Endothelial cell of umbilical vein (primary cell): ENCODE results near the gene ADGRB2. TPM values are rescaled to one million over a fixed set of nuclear protein-coding genes. Genes with fewer than 3 reads are reported as not detected.

Experiments used
- BruUV-seq: library from RNA; stranded (reverse); fragments of 400-500 nt; replicated peaks from 2 replicates; lab custom pipeline; 2021; lab: Mats Ljungman, UMichigan
- CTCF ChIA-PET: fragments of 300-600, 350-600 bp; sonication (Branson Sonifier 250); formaldehyde crosslinking; loops from one replicate; lab custom pipeline; 2021; ENCODE audit warnings: antibody characterized with exemption, inconsistent platforms; lab: Charles Lee
- POLR2A ChIA-PET: fragments of 300-600, 350-600 bp; sonication (Branson Sonifier 250); formaldehyde crosslinking; loops from one replicate; lab custom pipeline; 2021; ENCODE audit warnings: antibody characterized with exemption, inconsistent platforms; lab: Charles Lee
- DNase-seq: peaks from one replicate; pipeline ENCODE4 v3.0.0-alpha.2; 2011; ENCODE audit warnings: low read depth, low spot score
- FAIRE-seq: peaks from 2 replicates; lab custom pipeline; 2011; peaks lifted over from hg19 to GRCh38; lab: Jason Lieb, UNC
- H2AFZ ChIP-seq: 2 replicates; pipeline ENCODE4 v1.6.0; 2012; ENCODE audit warnings: low read depth, low read length, control low read depth, inconsistent platforms
- H3K27ac ChIP-seq: 2 replicates; pipeline ENCODE4 v1.5.1; 2011; ENCODE audit warnings: low read depth, mild to moderate bottlenecking, control low read depth, low read length, moderate library complexity; ENCODE audit not compliant: insufficient read depth
- H3K27me3 ChIP-seq, 2 experiments: 2 replicates each; pipeline versions ENCODE4 v1.6.0 to v1.6.1; 2011; ENCODE audit warnings: low read length in 2 of 2, mixed read lengths in 1 of 2; ENCODE audit not compliant: control insufficient read depth in 2 of 2, insufficient read depth in 2 of 2
- H3K36me3 ChIP-seq, 2 experiments: 2 replicates in 1 of 2; 3 replicates in 1 of 2; pipeline ENCODE4 v1.5.1; 2011; ENCODE audit warnings: low read length in 2 of 2, mild to moderate bottlenecking in 1 of 2, moderate library complexity in 1 of 2; ENCODE audit not compliant: control insufficient read depth in 2 of 2, insufficient read depth in 2 of 2; ENCODE audit errors: extremely low read depth in 1 of 2
- H3K4me1 ChIP-seq: 3 replicates; pipeline ENCODE4 v1.5.1; 2011; ENCODE audit warnings: mild to moderate bottlenecking, low read length; ENCODE audit not compliant: control insufficient read depth, insufficient read depth; ENCODE audit errors: extremely low read depth
- H3K4me2 ChIP-seq: 2 replicates; pipeline ENCODE4 v1.6.1; 2011; ENCODE audit warnings: low read length, control low read depth, mixed read lengths; ENCODE audit not compliant: insufficient read depth
- H3K4me3 ChIP-seq, 3 experiments: fragments of 200-600 bp in 1 of 3; sonication (generic), shearing (Covaris generic) in 1 of 3; replicated peaks in 1 of 3; 2 replicates each; pipeline ENCODE4 v1.5.1; 2011 to 2016; ENCODE audit warnings: control low read depth in 3 of 3, low read length in 3 of 3, mild to moderate bottlenecking in 2 of 3, inconsistent platforms in 1 of 3, low read depth in 1 of 3, moderate library complexity in 1 of 3; ENCODE audit not compliant: insufficient read depth in 1 of 3
- H3K79me2 ChIP-seq: 2 replicates; pipeline ENCODE4 v1.6.0; 2012; ENCODE audit warnings: low read length, inconsistent platforms; ENCODE audit not compliant: control insufficient read depth, insufficient read depth
- H3K9ac ChIP-seq: replicated peaks from 2 replicates; pipeline ENCODE3; 2011; ENCODE audit warnings: low read length, control low read depth; ENCODE audit not compliant: insufficient read depth; ENCODE audit errors: extremely low read depth
- H3K9me1 ChIP-seq: replicated peaks from 3 replicates; pipeline ENCODE4 v1.6.0; 2011; ENCODE audit warnings: mild to moderate bottlenecking, low read length; ENCODE audit not compliant: control insufficient read depth, insufficient read depth; ENCODE audit errors: extremely low read depth
- H3K9me3 ChIP-seq: replicated peaks from 2 replicates; pipeline ENCODE4 v1.5.1; 2012; ENCODE audit warnings: low read length, inconsistent platforms; ENCODE audit not compliant: control insufficient read depth, insufficient read depth
- H4K20me1 ChIP-seq: replicated peaks from 2 replicates; pipeline ENCODE3; 2011; ENCODE audit warnings: mild to moderate bottlenecking, low read length; ENCODE audit not compliant: control insufficient read depth, insufficient read depth; ENCODE audit errors: extremely low read depth
- EZH2 ChIP-seq: IDR thresholded peaks from 2 replicates; pipeline ENCODE4 v1.6.1; 2012; ENCODE audit warnings: borderline replicate concordance, low read depth, mild to moderate bottlenecking, moderate library complexity, low read length, inconsistent platforms; ENCODE audit not compliant: severe bottlenecking
- FOS ChIP-seq: IDR thresholded peaks from 2 replicates; pipeline ENCODE4 v1.6.1; 2011; ENCODE audit warnings: mild to moderate bottlenecking, low read length, moderate library complexity, borderline replicate concordance; ENCODE audit not compliant: insufficient read depth
- GATA2 ChIP-seq: IDR thresholded peaks from 2 replicates; pipeline ENCODE4 v1.7.0; 2011; ENCODE audit warnings: low read depth, mild to moderate bottlenecking, moderate library complexity, mixed read lengths, low read length; ENCODE audit not compliant: insufficient read length, insufficient read depth
- JUN ChIP-seq: IDR thresholded peaks from 2 replicates; pipeline ENCODE4 v1.6.1; 2011; ENCODE audit warnings: borderline replicate concordance, low read depth; ENCODE audit not compliant: insufficient read length, insufficient read depth
- MYC ChIP-seq: IDR thresholded peaks from one replicate; pipeline ENCODE4 v1.6.1; 2011; ENCODE audit warnings: mild to moderate bottlenecking, low read depth, low read length
- POLR2A ChIP-seq: IDR thresholded peaks from 2 replicates; pipeline ENCODE4 v1.6.1; 2012; ENCODE audit warnings: low read depth, mild to moderate bottlenecking, control low read depth, low read length
- POLR2AphosphoS5 ChIP-seq: IDR thresholded peaks from 2 replicates; pipeline ENCODE4 v1.6.1; 2012; ENCODE audit warnings: low read depth, mild to moderate bottlenecking, control low read depth, low read length, moderate library complexity; ENCODE audit not compliant: insufficient read depth
- dilution Hi-C: fragments of 300-500 bp; cut with MboI; formaldehyde crosslinking; loops from one replicate; pipeline ENCODE4 v1.15.0; 2019; ENCODE audit warnings: low sequenced_read_pairs; ENCODE audit not compliant: extremely low pct_ligation_motif_present
- intact Hi-C: fragments of 100-400 bp; cut with micrococcal nuclease; formaldehyde crosslinking; loops from one replicate; pipeline ENCODE4 v1.10.0; 2022
- polyA plus RNA-seq, 4 experiments: library from polyadenylated mRNA; depleted of rRNA in 3 of 4; stranded (reverse) in 3 of 4; unstranded in 1 of 4; fragments of >200 nt; gene quantifications; 2 replicates each; pipeline versions ENCODE4 v1.2.1 to v1.2.3, GENCODE V29; 2011 to 2012; ENCODE audit warnings: missing spikeins in 1 of 4
- total RNA-seq: library from RNA; stranded (reverse); gene quantifications from 2 replicates; pipeline ENCODE4 v1.2.3, GENCODE V29; 2021

The ADGRB2 gene
- total and polyA plus RNA-seq, 2 donors (not counting 3 experiments of a cell fraction or from before 2014, with no cell fraction given): 1.3 to 1.5 TPM

DNA sequence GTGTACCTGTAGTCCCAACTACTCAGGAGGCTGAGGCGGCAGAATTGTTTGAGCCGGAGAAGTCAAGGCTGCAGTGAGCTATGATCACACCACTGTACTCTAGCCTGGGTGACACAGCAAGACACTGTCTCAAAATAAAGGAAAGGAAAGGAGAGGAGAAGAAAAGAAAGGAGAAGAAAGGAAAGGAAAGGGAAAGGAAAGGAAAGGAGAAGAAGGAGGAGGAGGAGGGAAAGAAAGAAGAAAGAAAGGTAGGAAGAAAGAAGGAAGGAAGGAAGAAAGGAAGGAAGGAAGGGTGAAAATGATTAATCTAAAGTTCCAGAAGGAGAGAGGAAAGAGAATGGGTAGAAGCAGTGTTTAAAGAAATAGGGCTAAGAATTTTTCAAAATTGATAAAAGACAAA, 39.5 kb upstream of the ADGRB2 start:
- dilution Hi-C loops (no loop called here), intact Hi-C loops (no loop called here)
- H3K9me1 ChIP-seq: no peaks in the 10 kb centered on the region
- no peaks in the 10 kb centered on the region for H3K36me3 ChIP-seq
- H4K20me1 ChIP-seq: no peaks in the 10 kb centered on the region
- no peak for TF ChIP-seq FOS
- no peak for TF ChIP-seq POLR2A
- TF ChIP-seq JUN: no peak
- no peak for TF ChIP-seq MYC
- no peak for DNase-seq
- no peak overlapping the region for H3K4me3 ChIP-seq
- no peak overlapping the region for H3K9ac ChIP-seq
- CTCF ChIA-PET: interaction anchor here (1.1 to 1.7 kb wide), 4 partner anchors 14 to 260 kb away, joined by 3 to 6 read pairs (median 5); no protein-coding TSS in a partner anchor
- no peak overlapping the region for H3K4me2 ChIP-seq
- no peak for FAIRE-seq
- no peak overlapping the region for H2AFZ ChIP-seq
- no peaks in the 10 kb centered on the region for H3K79me2 ChIP-seq
- POLR2A ChIA-PET: no interaction called here
- no peak overlapping the region for H3K27ac ChIP-seq
- H3K9me3 ChIP-seq: no peaks in the 10 kb centered on the region
- H3K4me1 ChIP-seq: peaks cover 12% of the 10 kb centered on the region
- BruUV-seq: no TSS peak
- no peaks in the 10 kb centered on the region for H3K27me3 ChIP-seq

DNA sequence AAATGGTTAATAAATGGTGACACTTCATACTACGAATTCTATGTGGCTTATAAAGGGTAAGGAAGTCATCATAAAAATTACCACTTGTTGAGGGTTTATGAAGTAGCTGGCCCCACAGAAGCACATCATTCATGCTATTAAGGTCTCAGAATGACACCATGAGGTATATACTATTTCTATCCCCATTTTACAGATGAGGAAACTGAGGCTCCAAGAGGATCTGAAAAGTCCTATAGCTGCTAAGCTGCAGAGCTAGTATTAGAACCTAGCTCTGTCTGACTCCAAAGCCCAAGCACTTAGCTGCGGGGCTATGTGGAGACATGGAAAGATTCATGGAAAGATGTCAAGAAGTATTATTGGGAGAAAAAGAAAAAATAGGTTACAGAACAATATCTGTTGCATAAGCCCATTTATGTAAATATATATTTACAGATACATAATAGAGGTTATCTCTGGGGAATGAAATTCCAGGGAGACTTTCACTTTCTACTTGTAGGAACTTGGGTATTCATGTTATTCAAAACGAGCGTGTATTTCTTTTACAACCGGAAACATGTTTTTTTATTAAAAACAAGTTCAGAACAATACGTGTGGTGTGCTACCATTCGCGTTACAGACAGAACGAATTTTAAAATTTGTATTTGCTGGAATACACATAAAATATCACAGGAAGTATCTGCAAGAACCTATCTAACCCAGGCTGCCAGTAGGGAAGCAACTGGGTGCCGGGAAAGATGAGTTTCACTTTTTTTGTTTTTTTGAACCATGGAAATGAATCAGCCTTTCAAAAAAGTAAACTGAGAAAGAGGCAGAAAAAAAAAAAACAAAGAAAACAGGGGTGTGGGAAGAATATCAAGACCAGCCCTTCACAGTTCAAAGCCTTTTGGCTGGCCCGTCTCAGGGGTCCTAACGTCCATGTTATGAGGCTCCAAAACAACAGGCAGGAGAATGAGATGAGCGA, 38.3 kb upstream of the ADGRB2 start:
- TF ChIP-seq JUN: no peak
- TF ChIP-seq FOS: peak; percentile 31
- no peak for TF ChIP-seq POLR2AphosphoS5
- no peak for TF ChIP-seq GATA2
- no peak for TF ChIP-seq EZH2
- no peak for TF ChIP-seq POLR2A
- no TSS peak for BruUV-seq
- POLR2A ChIA-PET: no interaction called here
- Histone ChIP-seq H3K9me3 (no peaks in the 10 kb centered on the region), H3K9me1 (no peaks in the 10 kb centered on the region), H3K4me2 (peak overlapping the region; percentile 76), H3K9ac (peak overlapping the region; percentile 68), H4K20me1 (no peaks in the 10 kb centered on the region), H3K4me3 (peak overlapping the region; percentile 3 to 58 (median 22)), H3K36me3 (no peaks in the 10 kb centered on the region), H3K27me3 (no peaks in the 10 kb centered on the region), H2AFZ (peak overlapping the region; percentile 39), H3K27ac (peak overlapping the region; percentile 63), H3K79me2 (peaks cover 11% of the 10 kb centered on the region), H3K4me1 (peaks cover 22% of the 10 kb centered on the region)
- peak; percentile 73 for DNase-seq
- dilution Hi-C loops: no loop called here
- CTCF ChIA-PET: interaction anchor here (1.1 to 1.7 kb wide), 2 partner anchors 13 to 162 kb away, joined by 4 to 6 read pairs; no protein-coding TSS in a partner anchor
- intact Hi-C loops: no loop called here
- FAIRE-seq: peak; percentile 67
